Measurements from ENCODE around the gene TGFA. TPM values are rescaled to one million over a fixed set of nuclear protein-coding genes. Genes with fewer than 3 reads are reported as not detected.

TGFA gene
- total RNA-seq, 3 donors from 2014 or later (not counting 1 experiment from before 2014, with no cell fraction given): 5.0 to 13.3 (median 8.6) TPM

DNA sequence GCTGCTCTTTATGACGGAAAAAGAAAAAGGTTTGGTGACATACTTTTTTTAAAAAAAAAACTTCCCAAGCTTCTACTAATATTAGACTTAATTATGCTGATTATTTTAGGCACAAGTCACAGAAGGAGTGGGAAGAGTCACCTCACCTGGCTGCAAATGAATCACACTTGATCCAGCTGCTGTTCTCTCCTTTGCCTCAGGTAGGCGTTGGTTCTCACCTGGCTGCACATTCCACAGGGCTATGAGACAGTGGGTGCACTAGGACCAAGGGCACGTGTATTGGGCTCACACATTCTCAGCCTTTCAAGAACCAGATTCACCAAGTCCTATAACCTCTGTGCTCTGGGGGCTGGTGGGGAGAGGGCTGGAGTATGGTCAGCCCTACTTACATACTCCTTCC, 93.3 kb downstream of the TGFA start:
- no peaks in the 10 kb centered on the region for H3K4me1 ChIP-seq (ENCODE audit: control insufficient read depth, insufficient read depth, low read length)
- Mint-ChIP-seq H3K4me1 (peaks cover 0 to 5% of the 10 kb centered on the region in 2 donors), H3K36me3 (no peaks in the 10 kb centered on the region), H3K27me3 (ENCODE audit: low read depth in 2 of 2) (no peaks in the 10 kb centered on the region), H3K9me3 (no peaks in the 10 kb centered on the region), H3K27ac (no peak overlapping the region), H3K4me3 (no peak overlapping the region)
- intact Hi-C loops (cut with micrococcal nuclease): no loop called here
- 79% methylated on average over 1 of the region's 3 CpGs for WGBS (ENCODE audit: insufficient coverage)
- DNase-seq: no peak
- no peak overlapping the region for H3K27ac ChIP-seq (ENCODE audit: low read length)
- H3K27me3 ChIP-seq (ENCODE audit: control insufficient read depth, insufficient read depth, low read length): no peaks in the 10 kb centered on the region
- TF ChIP-seq, protein P1, sequence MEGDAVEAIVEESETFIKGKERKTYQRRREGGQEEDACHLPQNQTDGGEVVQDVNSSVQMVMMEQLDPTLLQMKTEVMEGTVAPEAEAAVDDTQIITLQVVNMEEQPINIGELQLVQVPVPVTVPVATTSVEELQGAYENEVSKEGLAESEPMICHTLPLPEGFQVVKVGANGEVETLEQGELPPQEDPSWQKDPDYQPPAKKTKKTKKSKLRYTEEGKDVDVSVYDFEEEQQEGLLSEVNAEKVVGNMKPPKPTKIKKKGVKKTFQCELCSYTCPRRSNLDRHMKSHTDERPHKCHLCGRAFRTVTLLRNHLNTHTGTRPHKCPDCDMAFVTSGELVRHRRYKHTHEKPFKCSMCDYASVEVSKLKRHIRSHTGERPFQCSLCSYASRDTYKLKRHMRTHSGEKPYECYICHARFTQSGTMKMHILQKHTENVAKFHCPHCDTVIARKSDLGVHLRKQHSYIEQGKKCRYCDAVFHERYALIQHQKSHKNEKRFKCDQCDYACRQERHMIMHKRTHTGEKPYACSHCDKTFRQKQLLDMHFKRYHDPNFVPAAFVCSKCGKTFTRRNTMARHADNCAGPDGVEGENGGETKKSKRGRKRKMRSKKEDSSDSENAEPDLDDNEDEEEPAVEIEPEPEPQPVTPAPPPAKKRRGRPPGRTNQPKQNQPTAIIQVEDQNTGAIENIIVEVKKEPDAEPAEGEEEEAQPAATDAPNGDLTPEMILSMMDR (IDR thresholded peaks at IDR 0.05): no peak
- H3K9me3 ChIP-seq (ENCODE audit: control insufficient read depth, insufficient read depth, low read length): no peaks in the 10 kb centered on the region
- H3K4me3 ChIP-seq (ENCODE audit: low read length): no peak overlapping the region
- H3K36me3 ChIP-seq (ENCODE audit: control insufficient read depth, insufficient read depth, low read length): no peaks in the 10 kb centered on the region
- no peak for ATAC-seq

DNA sequence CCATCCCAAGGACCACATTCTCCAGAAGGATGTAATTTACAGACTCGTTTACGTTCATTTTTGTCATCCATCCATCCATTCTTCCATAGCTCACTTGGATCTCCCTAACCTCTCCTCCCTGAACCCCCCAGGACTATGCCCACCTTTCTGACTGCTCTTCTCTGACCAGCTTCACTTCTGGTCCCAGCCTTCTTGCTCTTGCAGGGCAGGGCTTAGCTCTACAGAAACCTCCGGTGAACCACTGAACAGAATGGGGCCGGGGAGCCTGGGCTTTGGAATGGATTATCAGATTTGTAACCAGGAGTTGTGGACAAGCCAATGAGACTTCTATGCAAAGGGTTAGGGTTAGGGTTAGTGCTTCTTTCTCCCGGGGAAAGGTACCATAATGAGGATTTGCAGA, 95.0 kb downstream of the TGFA start:
- Histone ChIP-seq H3K4me1 (ENCODE audit: control insufficient read depth, insufficient read depth, low read length) (no peaks in the 10 kb centered on the region), H3K27ac (ENCODE audit: low read length) (no peak overlapping the region), H3K9me3 (ENCODE audit: control insufficient read depth, insufficient read depth, low read length) (no peaks in the 10 kb centered on the region), H3K36me3 (ENCODE audit: control insufficient read depth, insufficient read depth, low read length) (no peaks in the 10 kb centered on the region), H3K27me3 (ENCODE audit: control insufficient read depth, insufficient read depth, low read length) (no peaks in the 10 kb centered on the region), H3K4me3 (ENCODE audit: low read length) (no peak overlapping the region)
- Mint-ChIP-seq H3K27ac (no peak overlapping the region), H3K4me3 (no peak overlapping the region), H3K9me3 (no peaks in the 10 kb centered on the region), H3K27me3 (ENCODE audit: low read depth in 2 of 2) (no peaks in the 10 kb centered on the region), H3K36me3 (no peaks in the 10 kb centered on the region), H3K4me1 (peaks cover 0 to 5% of the 10 kb centered on the region in 2 donors)
- 89% methylated on average over 5 of the region's 5 CpGs for WGBS (ENCODE audit: insufficient coverage)
- ATAC-seq: no peak
- no peak for DNase-seq
- TF ChIP-seq, protein P1 (IDR thresholded peaks at IDR 0.05): no peak
- intact Hi-C loops (cut with micrococcal nuclease): no loop called here

DNA sequence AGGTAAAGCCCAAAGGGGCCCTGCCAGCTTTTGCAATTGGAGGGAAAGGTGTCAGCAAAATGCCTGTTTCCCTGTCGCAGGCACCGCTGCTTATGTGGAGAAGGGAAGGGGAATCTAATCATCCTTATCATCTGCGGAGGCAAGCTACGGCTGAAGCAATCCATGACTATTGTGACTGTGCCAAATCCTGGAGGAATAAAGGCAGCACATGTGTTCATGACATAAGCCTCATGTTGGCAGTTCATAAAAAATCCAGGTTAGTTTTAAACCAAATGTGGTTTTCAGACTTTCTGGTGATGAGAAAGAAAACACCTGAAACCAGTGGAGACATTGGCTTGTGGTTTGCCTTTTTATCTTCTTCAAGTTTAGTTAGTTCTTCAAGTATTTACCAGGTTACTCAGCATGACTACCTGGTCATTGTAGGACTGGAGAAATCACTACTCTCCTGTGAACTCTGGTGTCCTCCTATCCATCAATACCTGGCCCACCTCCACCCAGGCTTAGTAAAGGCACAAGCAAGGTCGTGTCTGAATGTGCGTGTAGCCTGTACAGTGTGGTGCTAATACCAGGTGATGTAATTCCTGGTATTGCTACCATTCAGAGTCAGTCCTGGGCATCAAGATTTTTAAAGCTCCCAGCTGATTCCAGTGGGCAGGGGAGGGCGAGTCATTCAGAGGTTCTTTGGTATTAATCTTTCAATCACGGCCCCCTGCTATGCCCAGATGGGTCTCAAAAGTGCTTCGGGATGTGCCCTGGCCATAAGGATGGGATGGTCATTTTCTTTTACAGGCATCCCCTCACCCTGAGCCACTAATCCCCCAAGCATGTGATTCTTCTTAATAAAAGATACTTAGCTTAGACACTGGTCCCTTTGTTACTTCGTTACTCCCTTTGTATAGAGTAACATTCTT, 96.8 kb downstream of the TGFA start:
- Mint-ChIP-seq H3K4me1 (peaks cover 0 to 5% of the 10 kb centered on the region in 2 donors), H3K36me3 (no peaks in the 10 kb centered on the region), H3K4me3 (no peak overlapping the region), H3K9me3 (no peaks in the 10 kb centered on the region), H3K27me3 (ENCODE audit: low read depth in 2 of 2) (no peaks in the 10 kb centered on the region), H3K27ac (no peak overlapping the region)
- H3K27ac ChIP-seq (ENCODE audit: low read length): no peak overlapping the region
- no peaks in the 10 kb centered on the region for H3K4me1 ChIP-seq (ENCODE audit: control insufficient read depth, insufficient read depth, low read length)
- intact Hi-C loops (cut with micrococcal nuclease): no loop called here
- ATAC-seq (no peak), DNase-seq (no peak)
- H3K4me3 ChIP-seq (ENCODE audit: low read length): no peak overlapping the region
- TF ChIP-seq, protein P1 (IDR thresholded peaks at IDR 0.05): no peak
- no peaks in the 10 kb centered on the region for H3K27me3 ChIP-seq (ENCODE audit: control insufficient read depth, insufficient read depth, low read length)
- WGBS (ENCODE audit: insufficient coverage): 91% methylated on average over 10 of the region's 10 CpGs
- no peaks in the 10 kb centered on the region for H3K36me3 ChIP-seq (ENCODE audit: control insufficient read depth, insufficient read depth, low read length)
- H3K9me3 ChIP-seq (ENCODE audit: control insufficient read depth, insufficient read depth, low read length): no peaks in the 10 kb centered on the region

Data from natural killer cell (primary cell).